ENCODE data around the gene MACROD2.

DNA sequence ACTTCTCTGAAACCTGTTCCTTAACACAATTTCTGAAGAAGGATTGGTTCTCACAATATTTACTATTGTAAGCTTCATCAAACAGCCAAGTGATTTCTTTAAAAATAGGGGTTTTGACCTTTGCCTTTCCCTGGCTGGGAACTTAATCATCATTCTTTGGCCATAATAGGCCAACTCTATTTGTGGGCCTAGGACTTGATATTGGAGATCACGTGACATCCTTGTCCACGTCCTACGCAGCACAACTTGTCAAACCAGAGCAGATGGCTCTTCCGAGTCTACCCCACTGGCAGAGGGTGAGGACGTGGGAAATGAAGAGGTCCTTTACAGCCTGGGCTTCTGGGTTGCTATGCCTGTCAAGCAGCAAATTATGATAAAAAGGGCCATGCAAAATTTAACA lies 1547.3 kb downstream of the MACROD2 start:
- TF ChIP-seq, protein P1, sequence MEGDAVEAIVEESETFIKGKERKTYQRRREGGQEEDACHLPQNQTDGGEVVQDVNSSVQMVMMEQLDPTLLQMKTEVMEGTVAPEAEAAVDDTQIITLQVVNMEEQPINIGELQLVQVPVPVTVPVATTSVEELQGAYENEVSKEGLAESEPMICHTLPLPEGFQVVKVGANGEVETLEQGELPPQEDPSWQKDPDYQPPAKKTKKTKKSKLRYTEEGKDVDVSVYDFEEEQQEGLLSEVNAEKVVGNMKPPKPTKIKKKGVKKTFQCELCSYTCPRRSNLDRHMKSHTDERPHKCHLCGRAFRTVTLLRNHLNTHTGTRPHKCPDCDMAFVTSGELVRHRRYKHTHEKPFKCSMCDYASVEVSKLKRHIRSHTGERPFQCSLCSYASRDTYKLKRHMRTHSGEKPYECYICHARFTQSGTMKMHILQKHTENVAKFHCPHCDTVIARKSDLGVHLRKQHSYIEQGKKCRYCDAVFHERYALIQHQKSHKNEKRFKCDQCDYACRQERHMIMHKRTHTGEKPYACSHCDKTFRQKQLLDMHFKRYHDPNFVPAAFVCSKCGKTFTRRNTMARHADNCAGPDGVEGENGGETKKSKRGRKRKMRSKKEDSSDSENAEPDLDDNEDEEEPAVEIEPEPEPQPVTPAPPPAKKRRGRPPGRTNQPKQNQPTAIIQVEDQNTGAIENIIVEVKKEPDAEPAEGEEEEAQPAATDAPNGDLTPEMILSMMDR (IDR thresholded peaks at IDR 0.05): no peak
- TF ChIP-seq ZFX (IDR thresholded peaks at IDR 0.05; ENCODE audit: borderline replicate concordance): no peak
